ENCODE measurements around the gene NTF3. TPM values are rescaled to one million over a fixed set of nuclear protein-coding genes. Genes with fewer than 3 reads are reported as not detected.

The NTF3 gene
- polyA plus RNA-seq, 1 of the 3 experiments (the other 2 are of a cell fraction) = not detected

DNA sequence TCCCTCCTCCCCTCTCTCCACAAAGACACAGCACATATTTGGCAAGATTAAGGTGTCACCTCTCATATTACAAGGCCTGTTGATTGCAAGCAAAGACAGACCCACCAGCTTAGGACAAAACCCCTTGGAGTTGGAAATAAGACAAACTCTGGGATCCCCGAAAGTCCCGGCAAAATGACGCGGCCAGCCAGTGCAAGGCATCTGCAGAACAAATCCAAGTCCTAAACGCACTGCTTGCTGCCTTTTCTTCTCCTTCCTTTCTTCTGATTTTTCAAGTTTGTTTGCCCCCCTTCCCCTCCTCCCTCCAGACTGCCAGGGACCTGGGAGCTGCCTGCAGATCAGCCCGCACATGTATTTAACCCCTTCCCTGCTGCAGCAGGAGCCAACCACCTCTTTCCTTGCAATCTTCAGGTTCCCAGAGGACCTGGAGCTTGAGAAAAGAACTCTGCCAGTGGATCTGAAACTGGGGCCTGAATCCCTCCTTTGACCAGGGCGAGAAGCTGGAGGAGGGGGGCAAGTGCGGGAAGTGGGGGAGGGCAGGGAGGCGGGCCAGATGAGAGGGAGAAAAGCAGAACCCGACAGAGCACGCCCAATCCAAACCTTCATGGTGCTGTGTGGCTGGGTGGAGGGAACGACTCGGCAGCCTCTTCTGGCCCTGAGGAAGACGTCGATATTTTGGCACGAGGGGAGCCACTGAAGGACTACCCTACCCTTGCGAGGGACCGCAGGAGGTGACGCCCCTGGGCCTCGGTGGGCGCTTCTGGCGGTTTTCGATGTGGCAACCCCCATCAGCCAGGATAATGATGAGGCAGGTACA is 2.0 kb upstream of the NTF3 start (continued):
- TF ChIP-seq FOXJ3 (CRISPR knock-in tag; IDR thresholded peaks at IDR 0.05) (no peak), CHD2 (IDR thresholded peaks at IDR 0.05; ENCODE audit: low read length, partially characterized antibody) (no peak), RAD21 (IDR thresholded peaks at IDR 0.05; ENCODE audit: low read length) (no peak), RFX5 (IDR thresholded peaks at IDR 0.05; ENCODE audit: low read length) (no peak), FOXM1 (IDR thresholded peaks at IDR 0.05; ENCODE audit: low read depth) (no peak), USF2 (IDR thresholded peaks at IDR 0.05; ENCODE audit: borderline replicate concordance, low read depth, low read length) (no peak), SMC3 (IDR thresholded peaks at IDR 0.05; ENCODE audit: low read depth, low read length) (no peak), RCOR1 (IDR thresholded peaks at IDR 0.05; ENCODE audit: low read length) (no peak), POLR2AphosphoS5 (IDR thresholded peaks at IDR 0.05; ENCODE audit: low read depth, low read length) (no peak), TCF12 (IDR thresholded peaks at IDR 0.05) (no peak), JUND (IDR thresholded peaks at IDR 0.05) (no peak)

DNA sequence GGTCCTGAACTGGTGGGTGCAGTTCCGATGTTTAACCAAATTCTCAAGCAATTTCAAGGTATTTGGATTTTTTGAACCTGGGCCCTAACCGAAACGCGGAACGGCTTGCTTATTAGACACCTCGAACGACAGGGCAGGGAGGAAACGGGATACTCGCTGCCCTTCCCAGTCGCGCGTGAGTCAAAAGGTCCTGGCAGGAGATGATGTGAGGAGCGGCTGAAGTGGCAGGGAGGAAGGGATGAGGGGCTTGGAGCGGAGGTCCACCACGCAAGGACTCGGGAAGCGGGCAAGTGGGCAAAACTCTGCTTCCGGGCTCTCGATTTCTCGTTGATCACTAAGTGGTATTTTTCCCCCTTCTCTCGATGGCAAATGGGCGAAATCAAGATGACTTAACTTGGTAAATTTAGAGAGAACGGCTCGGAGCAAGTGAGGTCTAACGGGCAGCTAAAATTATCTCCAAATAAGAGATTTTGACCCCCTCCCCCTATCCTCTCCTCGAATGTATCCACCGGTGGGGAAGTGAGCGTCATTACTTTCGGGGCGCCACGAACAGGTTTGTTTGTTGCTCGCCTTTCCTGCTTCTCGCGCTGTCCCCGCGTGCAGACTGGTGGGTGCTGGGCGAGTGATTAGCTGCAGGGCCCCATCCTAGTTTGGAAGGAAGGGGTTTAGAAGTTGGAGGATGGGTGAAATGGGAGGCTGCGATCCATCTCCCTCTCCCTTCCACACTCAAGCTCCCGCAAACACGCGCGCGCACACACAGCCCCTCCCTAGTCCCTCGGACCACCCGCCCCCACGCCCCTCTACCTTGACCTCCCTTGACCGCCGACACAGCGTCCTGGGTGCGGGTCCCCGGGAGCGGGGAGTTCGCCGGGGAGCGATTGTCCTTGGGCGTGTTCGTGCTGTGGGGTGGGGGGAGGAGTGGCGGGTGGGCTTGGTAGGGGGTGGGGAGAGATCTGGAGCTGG is 986 bp upstream of the NTF3 start:
- Histone ChIP-seq H3K36me3 (replicated peaks in 1 of 2; ENCODE audit: control insufficient read depth in 1 of 2, insufficient read depth in 2 of 2, low read length in 1 of 2) (no peaks in the 10 kb centered on the region), H3K4me1 (ENCODE audit: control insufficient read depth in 1 of 2, insufficient read depth in 2 of 2, low read depth in 1 of 2, low read length in 1 of 2) (peaks cover 0 to 3% of the 10 kb centered on the region in 2 experiments; a peak in 1 of 4 replicates), H3K79me2 (ENCODE audit: insufficient read depth) (no peaks in the 10 kb centered on the region), H2AFZ (ENCODE audit: low read depth) (no peak overlapping the region), H3F3A (replicated peaks; ENCODE audit: insufficient read depth) (no peaks in the 10 kb centered on the region), H3K27ac (ENCODE audit: low read depth in 2 of 2, low read length in 1 of 2) (no peak overlapping the region), H3K9me3 (no peaks in the 10 kb centered on the region), H4K20me1 (ENCODE audit: insufficient read depth) (no peaks in the 10 kb centered on the region), H3K27me3 (ENCODE audit: insufficient read depth) (peaks cover 93% of the 10 kb centered on the region), H3K4me3 (ENCODE audit: low read depth in 2 of 2, low read length in 1 of 2) (peak overlapping the region in 1 of 2 experiments; percentile 3; a peak in 1 of 4 replicates), H3K9me2 (no peaks in the 10 kb centered on the region), H3K4me2 (peak overlapping the region; percentile 82; the same call in 1 of the 2 replicates), H3K9ac (no peak overlapping the region)
- no peak for TF ChIP-seq NRF1 (IDR thresholded peaks at IDR 0.05; ENCODE audit: low read depth, low read length)
- POLR2A ChIA-PET = no interaction called here
- peak; percentile 28 for DNase-seq
- CTCF ChIA-PET = interaction anchor here (0.7 to 2.1 kb wide), 4 partner anchors 11 to 932 kb away, joined by 3 to 6 read pairs (median 4); no protein-coding TSS in a partner anchor
- 8% methylated on average over 47 of the region's 58 CpGs for WGBS (ENCODE audit: low lambda C conversion rate)
